Endometrial microvascular endothelial cells (primary cell): Measurements from ENCODE around the gene NUCKS1. TPM values are rescaled to one million over a fixed set of nuclear protein-coding genes. Genes with fewer than 3 reads are reported as not detected.

Experiments
- in situ Hi-C: cut with HindIII; loops from 2 replicates; pipeline ENCODE4 v1.10.0; 2017; ENCODE audit warnings: low sequenced_read_pairs, low pct_unique_long_range_greater_than_20kb; ENCODE audit errors: inconsistent ontology term
- total RNA-seq: library from RNA; depleted of rRNA; stranded (reverse); fragments of >200 nt; gene quantifications from one replicate; pipeline ENCODE4 v1.2.3, GENCODE V29; 2015; ENCODE audit errors: inconsistent ontology term

The NUCKS1 gene
- total RNA-seq, 1 donor from 2014 or later, result 120 TPM

DNA sequence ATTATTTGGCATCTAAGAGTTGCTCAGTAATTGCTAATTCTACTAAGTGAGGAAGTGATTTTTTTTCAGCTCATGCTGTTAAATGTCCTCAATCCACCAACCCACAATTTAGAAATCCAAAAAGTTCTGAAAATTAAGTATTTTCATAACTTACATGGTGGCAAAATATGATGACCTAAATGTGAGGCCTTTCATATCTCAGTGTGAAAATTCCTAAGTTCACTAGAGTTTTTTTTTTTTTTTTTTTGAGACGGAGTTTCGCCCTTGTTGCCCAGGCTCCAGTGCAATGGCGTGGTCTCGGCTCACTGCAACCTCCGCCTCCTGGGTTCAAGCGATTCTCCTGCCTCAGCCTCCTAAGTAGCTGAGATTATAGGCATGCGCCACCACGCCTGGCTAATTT, 5.6 kb downstream of the NUCKS1 start:
- in situ Hi-C loops, result no loop called here

DNA sequence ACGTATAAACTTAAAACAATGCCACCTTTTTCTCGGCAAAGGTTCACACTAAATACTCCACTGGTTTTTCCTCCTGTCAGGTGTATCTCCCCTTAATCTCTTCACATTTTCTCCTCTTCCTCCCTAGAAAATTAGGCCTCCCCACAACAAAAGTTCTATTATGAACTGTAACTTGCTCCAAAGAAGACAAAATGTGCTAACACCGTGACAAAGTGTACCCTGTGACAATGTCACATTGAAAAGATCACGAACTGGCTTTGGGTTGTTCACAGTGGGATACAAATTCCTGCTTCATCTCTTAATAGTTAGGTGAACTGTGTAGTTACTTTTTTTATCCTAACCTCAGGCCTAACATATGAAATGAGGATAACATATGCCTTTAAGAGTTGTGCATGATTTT, 6.0 kb downstream of the NUCKS1 start:
- in situ Hi-C loops, result no loop called here

DNA sequence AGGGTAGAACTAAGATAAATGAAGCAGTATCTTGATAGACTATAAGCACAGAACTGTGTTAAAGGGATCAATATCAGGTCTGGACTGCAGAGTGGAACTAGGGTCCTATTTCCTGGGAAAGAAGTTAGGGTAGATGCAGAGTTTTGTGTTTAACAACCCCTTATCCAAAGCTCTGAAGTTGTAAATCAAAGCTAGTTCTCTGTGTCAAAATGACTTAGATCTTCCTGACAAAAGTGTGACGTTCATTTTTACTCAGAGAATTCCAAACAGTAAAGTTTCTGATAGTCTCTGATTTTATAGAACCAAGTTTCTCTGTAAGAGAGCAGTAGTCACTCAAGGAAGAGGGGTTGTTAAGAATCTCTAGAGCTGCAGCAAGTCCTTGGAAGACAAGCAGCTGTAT, 8.3 kb downstream of the NUCKS1 start:
- in situ Hi-C loops, result no loop called here

DNA sequence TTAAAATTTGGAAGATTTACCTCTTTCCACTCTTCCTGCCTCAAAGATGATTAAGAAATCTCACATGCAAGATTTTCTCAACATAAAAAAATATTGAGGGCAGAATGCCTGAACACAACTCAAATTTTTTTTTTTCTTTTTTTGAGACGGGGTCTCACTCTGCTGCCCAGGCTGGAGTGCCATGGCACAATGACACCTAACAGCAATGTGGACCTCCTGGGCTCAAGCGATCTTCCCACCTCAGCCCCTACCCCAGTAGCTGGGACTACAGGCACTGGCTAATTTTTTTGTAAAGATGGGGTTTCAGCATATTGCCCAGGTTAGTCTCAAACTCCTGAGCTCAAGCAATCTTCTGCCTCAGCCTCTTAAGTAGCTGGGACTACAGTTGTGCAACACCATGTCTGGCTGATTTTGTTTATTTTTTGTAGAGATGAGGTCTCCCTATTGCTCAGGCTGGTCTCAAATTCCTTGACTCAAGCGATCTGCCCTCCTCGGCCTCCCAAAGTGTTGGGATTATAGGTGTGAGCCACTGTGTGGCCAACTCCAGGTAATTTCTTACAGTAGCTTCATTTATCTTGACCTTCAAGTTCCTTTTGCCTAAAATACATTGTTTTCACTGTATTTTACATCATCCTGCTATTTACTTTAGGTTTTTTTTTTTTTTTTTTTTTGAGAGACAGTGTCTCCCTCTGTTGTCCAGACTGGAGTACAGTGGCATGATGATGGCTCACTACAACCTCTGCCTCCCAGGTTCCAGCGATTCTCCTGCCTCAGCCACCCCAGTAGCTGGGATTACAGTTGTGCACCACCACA, 10.4 kb downstream of the NUCKS1 start:
- in situ Hi-C loops, result no loop called here

DNA sequence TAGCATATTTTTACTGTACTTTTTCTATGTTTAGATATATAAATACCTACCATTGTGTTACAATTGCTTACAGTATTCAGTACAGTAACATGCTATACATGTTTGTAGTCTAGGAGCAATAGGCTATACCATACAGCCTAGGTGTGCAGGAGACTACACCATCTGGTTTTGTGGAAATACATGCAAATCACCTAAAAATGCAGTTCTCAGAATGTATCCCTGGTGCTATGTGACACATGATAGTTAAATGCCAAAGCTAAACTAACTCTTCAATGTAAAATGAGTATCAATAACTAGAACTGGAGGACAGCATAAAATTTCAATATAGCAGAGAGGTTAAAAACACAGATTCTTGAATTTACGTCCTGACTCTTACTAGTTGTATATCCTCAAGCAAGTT, 14.8 kb downstream of the NUCKS1 start:
- in situ Hi-C loops, result no loop called here

DNA sequence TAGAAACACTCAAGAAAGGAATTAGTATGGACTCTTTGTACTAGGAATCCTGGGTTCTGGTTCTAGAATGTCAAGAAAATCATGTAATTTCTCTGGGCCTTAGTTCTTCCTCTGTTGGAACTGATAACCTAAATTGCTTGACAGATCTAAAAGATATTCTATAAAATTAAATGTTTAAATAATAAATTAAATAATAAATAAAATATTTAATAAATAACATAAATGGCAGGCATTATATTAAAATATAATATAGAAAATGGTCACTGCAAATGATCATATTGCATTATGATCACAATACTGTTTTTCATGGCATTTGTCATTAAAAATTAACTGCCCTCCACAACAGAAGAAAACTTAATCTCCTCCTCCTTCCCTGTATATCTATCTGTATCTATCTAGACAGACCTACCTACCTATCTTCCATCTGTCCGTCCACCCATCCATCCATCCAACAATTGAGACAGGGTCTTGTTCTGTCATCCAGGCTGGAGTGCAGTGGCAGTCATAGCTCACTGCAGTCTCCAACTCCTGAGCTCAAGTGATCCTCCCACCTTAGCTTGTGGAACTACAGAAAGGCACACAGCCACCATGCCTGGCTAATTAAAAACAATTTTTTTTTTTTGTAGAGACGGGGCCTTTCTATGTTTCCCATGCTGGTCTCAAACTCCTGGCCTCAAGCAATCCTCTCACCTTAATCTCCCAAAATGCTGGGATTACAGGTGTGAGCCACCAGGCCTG, 16.4 kb downstream of the NUCKS1 start:
- in situ Hi-C loops, result no loop called here

DNA sequence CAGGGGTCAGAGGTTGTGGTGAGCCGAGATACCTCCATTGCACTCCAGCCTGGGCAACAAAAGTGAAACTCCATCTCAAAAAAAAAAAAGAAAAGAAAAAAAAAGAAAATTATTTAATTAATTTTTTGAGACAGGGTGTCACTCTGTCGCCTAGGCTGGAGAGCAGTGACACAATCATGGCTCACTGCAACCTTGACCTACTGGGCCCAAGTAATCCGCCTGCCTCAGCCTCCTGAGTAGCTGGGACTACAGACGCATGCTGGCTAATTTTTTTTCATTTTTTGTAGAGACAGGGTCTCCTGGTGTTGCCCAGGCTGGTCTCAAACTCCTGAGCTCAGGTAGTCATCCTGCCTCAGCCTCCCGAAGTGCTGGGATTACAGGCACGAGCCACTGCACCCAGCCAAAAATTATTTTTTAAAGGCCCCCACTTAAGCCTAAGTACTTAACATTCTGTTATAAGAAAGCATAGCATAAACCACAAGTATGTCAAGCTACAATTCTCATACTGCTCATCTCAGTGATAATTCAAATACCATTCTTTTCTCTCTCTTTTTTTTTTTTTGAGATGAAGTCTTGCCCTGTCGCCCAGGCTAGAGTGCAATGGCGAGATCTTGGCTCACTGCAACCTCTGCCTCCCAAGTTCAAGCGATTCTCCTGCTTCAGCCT, 19.9 kb downstream of the NUCKS1 start:
- in situ Hi-C loops, result no loop called here

DNA sequence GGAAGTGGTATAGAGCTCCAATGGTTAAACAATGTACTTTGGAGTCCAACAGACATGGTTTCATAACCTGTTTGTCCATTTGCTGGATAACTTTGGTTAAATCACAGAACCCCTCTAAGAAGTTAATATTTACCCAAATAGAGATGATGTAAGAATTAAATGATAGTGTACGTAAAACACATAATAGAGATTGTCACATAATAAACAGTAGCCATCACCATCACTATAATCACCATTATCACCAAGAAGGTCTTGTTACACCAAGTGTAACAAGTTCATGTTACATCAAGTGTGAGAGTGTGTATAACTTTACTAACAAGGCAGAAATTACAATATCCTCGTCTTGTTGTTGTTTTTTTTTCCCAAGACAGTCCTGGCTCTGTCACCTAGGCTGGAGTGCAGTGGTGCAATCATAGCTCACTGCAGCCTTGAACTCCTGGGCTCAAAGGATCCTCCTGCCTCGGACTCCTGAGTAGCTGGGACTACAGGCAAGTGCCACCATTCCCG, 23.3 kb downstream of the NUCKS1 start:
- in situ Hi-C loops, result no loop called here

DNA sequence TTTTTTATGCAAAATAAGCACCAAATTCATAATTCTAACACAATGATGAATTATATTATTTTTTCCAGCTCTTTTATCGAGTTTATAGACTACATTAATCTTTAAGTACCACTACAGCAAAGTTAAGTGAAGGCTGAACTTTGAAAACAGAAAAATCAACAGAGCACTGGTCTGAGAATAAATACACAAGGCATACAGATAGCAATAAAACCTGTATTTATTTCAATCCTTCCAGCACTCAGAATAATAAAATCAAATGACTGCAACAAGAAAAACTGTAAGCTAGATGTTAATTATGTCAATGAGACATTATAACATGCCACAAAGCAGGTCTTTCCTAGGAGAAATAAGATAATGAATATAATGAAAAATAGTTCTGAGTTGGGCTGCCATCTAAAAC, 24.5 kb downstream of the NUCKS1 start:
- in situ Hi-C loops, result no loop called here

DNA sequence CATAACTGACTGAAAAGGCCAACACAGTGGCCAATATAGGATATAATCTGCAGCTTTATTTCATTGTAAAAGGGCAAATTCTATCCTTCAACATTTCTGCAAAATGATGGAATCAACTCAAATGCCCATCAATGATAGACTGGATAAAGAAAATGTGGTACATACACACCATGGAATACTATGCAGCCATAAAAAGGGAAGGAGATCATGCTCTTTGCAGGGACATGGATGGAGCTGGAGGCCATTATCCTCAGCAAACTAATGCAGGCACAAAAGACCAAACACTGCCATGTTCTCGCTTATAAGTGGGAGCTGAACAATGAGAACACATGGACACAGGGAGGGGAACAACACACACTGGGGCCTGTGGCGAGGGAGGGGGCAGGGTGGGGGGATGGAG, 29.2 kb downstream of the NUCKS1 start:
- in situ Hi-C loops, result loop anchor here (25.0 kb wide), 1 partner anchor 133 kb away; no protein-coding TSS in a partner anchor

DNA sequence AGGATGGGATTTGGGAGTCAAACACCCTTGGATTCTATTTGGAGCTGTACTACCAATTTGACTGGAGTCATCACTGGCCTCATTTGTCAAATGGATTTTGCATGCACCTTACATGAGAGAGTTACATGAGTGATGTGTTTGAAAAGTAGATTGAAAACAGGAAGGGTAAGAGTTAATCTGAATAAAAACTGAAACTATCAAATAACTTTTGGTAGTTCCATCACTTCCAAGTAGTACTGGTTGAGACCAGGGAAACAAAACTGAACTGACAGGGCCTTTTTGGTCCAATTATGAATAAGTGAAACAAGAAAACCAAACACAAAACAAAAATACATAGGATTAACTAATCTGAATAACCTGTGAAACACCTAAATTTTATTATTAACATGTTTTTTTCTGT, 30.2 kb downstream of the NUCKS1 start:
- in situ Hi-C loops, result loop anchor here (10.0 to 25.0 kb wide), 2 partner anchors 55 to 132 kb away; no protein-coding TSS in a partner anchor

DNA sequence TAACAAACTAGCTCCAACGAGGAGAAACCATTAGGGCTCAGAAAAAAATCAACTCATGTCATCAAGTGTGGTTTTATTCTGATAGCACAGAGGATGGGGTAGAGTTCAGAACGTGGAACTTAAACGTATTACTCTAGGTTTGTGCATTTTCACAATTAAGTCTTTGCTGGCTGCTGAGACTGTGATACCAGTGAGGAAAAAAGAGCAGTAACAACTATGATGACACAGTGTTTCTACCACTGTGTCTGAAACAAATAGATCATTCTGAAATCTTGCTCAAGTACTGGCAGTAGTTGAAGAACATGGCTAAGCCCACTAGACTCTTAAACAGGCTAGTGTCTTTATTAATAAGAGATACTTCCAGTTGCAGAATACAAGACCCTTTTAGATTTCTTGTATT, 31.0 kb downstream of the NUCKS1 start:
- in situ Hi-C loops, result loop anchor here (10.0 to 25.0 kb wide), 2 partner anchors 54 to 132 kb away; no protein-coding TSS in a partner anchor

DNA sequence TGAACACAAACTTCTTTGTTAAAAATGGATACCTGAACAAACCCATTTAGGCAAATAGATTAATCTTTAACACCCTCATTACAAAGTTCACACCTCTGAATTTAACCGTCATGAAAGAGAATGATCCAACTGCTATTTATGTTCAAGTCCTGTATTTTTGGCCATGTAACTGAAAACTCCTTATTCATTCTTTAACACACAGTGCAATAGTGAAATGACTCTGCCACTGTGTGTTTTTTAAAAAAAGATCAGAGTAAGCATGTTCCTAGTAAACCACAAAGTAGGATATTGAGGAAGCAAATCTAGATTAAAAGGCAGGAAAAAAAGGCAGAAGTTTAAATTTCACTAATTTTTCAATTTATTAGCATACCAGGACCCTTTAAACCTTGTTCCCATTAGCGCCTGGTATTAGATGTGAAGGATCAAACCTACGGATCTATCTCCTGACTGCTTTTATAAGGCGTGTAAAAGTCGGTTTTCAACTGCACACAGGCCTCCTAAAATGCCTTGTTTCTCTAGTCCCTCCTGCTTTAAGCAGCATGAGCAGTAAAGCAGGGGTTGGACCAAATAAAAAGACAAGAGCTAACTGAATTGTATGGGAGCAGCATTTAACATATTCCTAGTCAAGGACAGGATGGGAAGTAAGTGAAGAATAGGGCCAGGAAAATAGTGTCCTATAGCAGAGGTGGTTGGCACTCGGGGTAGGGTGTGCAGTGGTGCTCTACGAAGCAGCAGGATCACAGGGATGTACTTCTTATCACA, 33.4 kb downstream of the NUCKS1 start:
- in situ Hi-C loops, result loop anchor here (10.0 to 25.0 kb wide), 2 partner anchors 52 to 129 kb away; no protein-coding TSS in a partner anchor

DNA sequence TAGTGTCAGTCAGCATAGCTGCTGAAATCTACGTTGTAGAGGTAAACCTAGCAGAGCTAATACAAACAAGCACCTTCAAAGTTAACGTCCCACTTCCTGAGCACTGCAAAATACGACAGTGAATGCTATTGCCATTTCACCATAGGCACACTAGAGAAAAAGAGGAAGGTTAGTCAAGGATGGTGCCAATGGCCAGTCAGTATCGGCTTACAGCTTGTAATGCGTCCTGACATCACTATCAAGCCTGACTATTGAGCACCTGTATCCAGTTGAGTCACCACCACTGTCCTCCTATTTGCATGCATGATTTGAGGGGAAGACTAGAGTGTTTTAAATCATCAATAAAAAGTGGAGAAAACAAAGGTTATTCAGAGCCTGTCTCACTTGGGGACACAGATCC, 34.4 kb downstream of the NUCKS1 start:
- in situ Hi-C loops, result loop anchor here (10.0 to 25.0 kb wide), 2 partner anchors 51 to 128 kb away; no protein-coding TSS in a partner anchor

DNA sequence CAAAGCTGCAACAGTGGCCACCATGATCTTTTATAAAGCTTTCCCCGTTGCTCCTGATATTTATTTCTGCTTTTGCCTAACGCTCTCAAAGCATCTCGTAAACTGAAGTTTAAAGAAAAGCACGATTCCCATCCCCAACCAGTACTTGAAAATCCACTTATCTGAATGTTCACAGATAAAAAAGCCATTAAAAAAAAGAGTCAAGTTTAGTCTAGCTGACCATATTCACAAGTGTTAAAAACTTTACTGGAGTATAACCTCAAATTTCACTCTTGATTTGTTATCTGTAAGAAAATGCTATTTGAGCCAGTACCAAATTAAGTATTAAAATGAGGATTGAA, 35.1 kb downstream of the NUCKS1 start:
- in situ Hi-C loops, result loop anchor here (10.0 to 25.0 kb wide), 2 partner anchors 50 to 128 kb away; no protein-coding TSS in a partner anchor

DNA sequence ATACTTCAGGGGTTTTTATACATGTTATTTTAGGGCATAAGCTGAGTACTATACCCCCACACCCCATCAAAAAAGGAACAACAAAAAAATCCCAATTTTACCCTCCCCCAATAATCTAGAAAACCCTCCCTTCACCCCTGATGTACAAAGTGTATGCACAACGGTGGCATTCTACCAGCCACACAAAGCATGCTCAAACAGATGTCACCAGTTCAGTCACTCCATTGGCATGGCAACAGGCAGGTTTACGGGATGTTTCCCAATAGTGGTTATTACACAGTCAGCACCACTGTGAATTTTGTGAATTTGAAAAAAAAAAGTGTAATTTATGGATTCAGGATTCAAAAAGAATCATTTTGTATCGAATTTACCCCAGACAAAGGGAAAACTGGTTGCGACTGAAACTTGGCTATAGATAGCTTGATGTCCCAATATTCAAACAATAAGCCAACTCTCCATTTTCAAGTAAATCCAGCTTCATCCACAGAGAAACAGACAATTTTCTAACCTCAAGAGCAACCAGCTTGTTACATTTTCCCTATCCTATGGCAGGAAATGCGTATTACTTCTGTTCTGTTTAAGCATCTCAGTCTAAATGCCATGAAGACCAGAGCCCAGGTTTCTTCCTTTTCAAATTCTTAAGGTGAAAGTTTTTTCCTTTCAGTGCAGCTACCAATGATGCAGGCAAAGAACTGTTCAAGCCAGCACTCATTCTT, 35.6 kb downstream of the NUCKS1 start:
- in situ Hi-C loops, result loop anchor here (10.0 to 25.0 kb wide), 2 partner anchors 50 to 127 kb away; no protein-coding TSS in a partner anchor

DNA sequence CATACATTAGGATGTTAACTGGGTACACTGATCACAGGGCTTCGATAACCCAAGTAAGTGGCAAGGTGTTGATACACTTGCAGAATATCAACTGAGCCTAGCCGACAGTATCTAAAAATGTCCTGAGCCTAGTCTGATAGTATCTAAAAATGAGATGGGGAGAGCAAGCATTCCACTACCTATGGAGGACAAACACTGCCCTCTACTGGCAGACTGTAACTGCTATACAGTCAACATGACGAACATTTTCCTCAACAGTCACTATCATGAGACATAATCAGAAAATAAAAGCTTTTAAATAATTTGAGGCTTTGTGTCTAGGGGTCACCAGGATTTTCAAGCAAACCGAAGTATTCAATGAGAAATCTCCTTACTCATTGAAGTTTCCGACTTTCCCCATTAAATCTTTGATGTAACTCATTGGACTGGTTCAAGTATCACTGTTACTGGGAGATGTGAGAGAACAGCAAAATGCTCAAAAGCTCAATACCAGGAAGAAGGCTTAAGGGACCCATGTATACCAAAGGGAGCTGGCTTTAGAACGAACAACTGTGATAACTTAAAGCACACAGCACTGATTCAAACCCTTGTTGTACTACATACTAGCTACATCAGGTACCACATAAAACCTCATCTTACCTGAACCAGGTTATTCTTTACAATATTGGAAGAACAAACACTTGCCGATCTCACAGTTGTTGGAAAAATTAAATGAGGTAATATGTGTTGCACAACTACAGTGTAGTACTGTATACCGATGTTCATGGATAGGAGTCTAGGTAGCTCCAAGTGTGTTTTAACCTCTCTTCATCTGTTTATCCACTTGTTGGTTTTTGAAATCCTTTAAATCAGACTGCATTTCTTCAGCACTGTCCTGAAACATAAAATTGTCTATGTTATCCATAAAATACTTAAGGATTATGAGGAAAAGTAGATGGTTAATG, 38.6 kb downstream of the NUCKS1 start:
- in situ Hi-C loops, result loop anchor here (10.0 to 25.0 kb wide), 2 partner anchors 47 to 124 kb away; no protein-coding TSS in a partner anchor
